Smooth muscle cell (in vitro differentiated cells): ENCODE results near the gene DDX54. TPM values are rescaled to one million over a fixed set of nuclear protein-coding genes. Genes with fewer than 3 reads are reported as not detected.
"Not testable (repeated sequence)": the region's sequence is repeated elsewhere in the genome, so short reads cannot be mapped to it uniquely, and the experiment has no call there.

Experiments
- DNase-seq: peaks from one replicate; lab custom pipeline; 2025; ENCODE audit not compliant: unreplicated experiment; lab: John Stamatoyannopoulos, UW
- H2AFZ ChIP-seq: fragments of 200-600 bp; sonication (generic); 2 replicates; pipeline ENCODE4 v1.6.0; 2016; ENCODE audit warnings: antibody characterized with exemption, low read depth, mild to moderate bottlenecking
- H3F3A ChIP-seq: fragments of 200-600 bp; sonication (generic); 2 replicates; pipeline ENCODE4 v1.6.0; 2017; ENCODE audit warnings: antibody characterized with exemption, low read depth
- H3K27ac ChIP-seq: fragments of 200-600 bp; sonication (generic); 2 replicates; pipeline ENCODE4 v1.5.1; 2016; ENCODE audit warnings: low read depth, mild to moderate bottlenecking
- H3K27me3 ChIP-seq: fragments of 200-600 bp; sonication (generic); 2 replicates; pipeline ENCODE4 v1.6.1; 2016; ENCODE audit warnings: low read depth, mild to moderate bottlenecking
- H3K36me3 ChIP-seq: fragments of 200-600 bp; sonication (generic); 2 replicates; pipeline ENCODE4 v1.5.1; 2016; ENCODE audit warnings: low read depth
- H3K4me1 ChIP-seq: fragments of 200-600 bp; sonication (generic); 2 replicates; pipeline ENCODE4 v1.5.1; 2016; ENCODE audit warnings: low read depth
- H3K4me2 ChIP-seq: fragments of 200-600 bp; sonication (generic); 2 replicates; pipeline ENCODE4 v1.6.0; 2016; ENCODE audit warnings: mild to moderate bottlenecking
- H3K4me3 ChIP-seq: fragments of 200-600 bp; sonication (generic); 2 replicates; pipeline ENCODE4 v1.5.1; 2016; ENCODE audit warnings: mild to moderate bottlenecking
- H3K79me2 ChIP-seq: fragments of 200-600 bp; sonication (generic); 2 replicates; pipeline ENCODE4 v1.6.0; 2016; ENCODE audit warnings: low read depth, mild to moderate bottlenecking
- H3K9ac ChIP-seq: fragments of 200-600 bp; sonication (generic); 2 replicates; pipeline ENCODE4 v1.6.0; 2016; ENCODE audit warnings: low read depth
- H3K9me3 ChIP-seq: fragments of 200-600 bp; sonication (generic); replicated peaks from 2 replicates; pipeline ENCODE4 v1.5.1; 2016; ENCODE audit warnings: low read depth
- H4K20me1 ChIP-seq: fragments of 200-600 bp; sonication (generic); 2 replicates; pipeline ENCODE4 v1.6.0; 2016; ENCODE audit warnings: low read depth
- CTCF ChIP-seq: fragments of 200-600 bp; sonication (generic); IDR thresholded peaks from 2 replicates; pipeline ENCODE4 v1.5.1; 2017; ENCODE audit warnings: borderline replicate concordance, mild to moderate bottlenecking, antibody characterized with exemption; ENCODE audit not compliant: insufficient read depth, poor library complexity, severe bottlenecking
- WGBS: methylation state at CpG from one replicate; pipeline ENCODE4 v1.1.7; 2016; ENCODE audit warnings: low lambda C conversion rate; 5-methylcytosine and 5-hydroxymethylcytosine counted together
- polyA plus RNA-seq: library from polyadenylated mRNA; unstranded; fragments of >200 nt; fragmentation: Nextera tagmentation; extraction: Ambion mirVana; gene quantifications from 2 replicates; pipeline ENCODE4 v1.2.1, GENCODE V29; 2016
- total RNA-seq: library from RNA; depleted of rRNA; stranded (reverse); fragments of >200 nt; gene quantifications from 2 replicates; pipeline ENCODE4 v1.2.3, GENCODE V29; 2014

Gene DDX54
- total and polyA plus RNA-seq, 2 experiments from 2014 or later: 19.3 to 28.3 TPM

GRCh38 chr12:113142886-113143332, 42.4 kb downstream of the DDX54 start:
- no peak overlapping the region for H3K9ac ChIP-seq
- H3K79me2 ChIP-seq: no peaks in the 10 kb centered on the region
- H3F3A ChIP-seq: no peaks in the 10 kb centered on the region
- WGBS: 94% methylated on average over 5 of the region's 5 CpGs
- H3K9me3 ChIP-seq: no peaks in the 10 kb centered on the region
- H3K27ac ChIP-seq: no peak overlapping the region
- no peak overlapping the region for H3K4me3 ChIP-seq
- H3K36me3 ChIP-seq: no peaks in the 10 kb centered on the region
- DNase-seq: no peak
- H3K4me1 ChIP-seq: no peaks in the 10 kb centered on the region
- H3K27me3 ChIP-seq: no peaks in the 10 kb centered on the region
- H4K20me1 ChIP-seq: no peaks in the 10 kb centered on the region
- no peak overlapping the region for H3K4me2 ChIP-seq
- no peak for TF ChIP-seq CTCF
- H2AFZ ChIP-seq: no peak overlapping the region

GRCh38 chr12:113142173-113142885, 42.9 kb downstream of the DDX54 start:
- WGBS: 84% methylated on average over 15 of the region's 17 CpGs
- no peak overlapping the region for H2AFZ ChIP-seq
- H4K20me1 ChIP-seq: no peaks in the 10 kb centered on the region
- DNase-seq: no peak
- H3K9ac ChIP-seq: no peak overlapping the region
- no peaks in the 10 kb centered on the region for H3K36me3 ChIP-seq
- no peak overlapping the region for H3K4me3 ChIP-seq
- H3K27ac ChIP-seq: no peak overlapping the region
- no peaks in the 10 kb centered on the region for H3F3A ChIP-seq
- no peaks in the 10 kb centered on the region for H3K27me3 ChIP-seq
- H3K4me1 ChIP-seq: no peaks in the 10 kb centered on the region
- H3K9me3 ChIP-seq: no peaks in the 10 kb centered on the region
- no peak for TF ChIP-seq CTCF
- no peaks in the 10 kb centered on the region for H3K79me2 ChIP-seq
- H3K4me2 ChIP-seq: no peak overlapping the region

GRCh38 chr12:113141716-113142115, 43.6 kb downstream of the DDX54 start:
- not testable (repeated sequence) for H3K27me3 ChIP-seq, H3K4me1 ChIP-seq, H3F3A ChIP-seq, H3K36me3 ChIP-seq, H2AFZ ChIP-seq, H3K79me2 ChIP-seq, H3K4me2 ChIP-seq, H3K9me3 ChIP-seq, DNase-seq, H3K27ac ChIP-seq, H3K9ac ChIP-seq, H3K4me3 ChIP-seq, H4K20me1 ChIP-seq
- WGBS: 74% methylated on average over 3 of the region's 3 CpGs

- Histone ChIP-seq H2AFZ (no peak overlapping the region), H3K36me3 (no peaks in the 10 kb centered on the region), H3K27me3 (peaks cover 10% of the 10 kb centered on the region), H3K27ac (no peak overlapping the region), H3K4me2 (no peak overlapping the region), H4K20me1 (no peaks in the 10 kb centered on the region), H3K4me1 (no peaks in the 10 kb centered on the region), H3K9ac (no peak overlapping the region), H3K4me3 (no peak overlapping the region), H3K9me3 (no peaks in the 10 kb centered on the region), H3K79me2 (no peaks in the 10 kb centered on the region), H3F3A (no peaks in the 10 kb centered on the region)
- no peak for DNase-seq
- no peak for TF ChIP-seq CTCF
- 97% methylated on average over 5 of the region's 7 CpGs for WGBS
Observed at GRCh38 chr12:113140706-113141105, 44.6 kb downstream of the DDX54 start.
